GM12891 (cell line): Measurements from ENCODE around the gene SPDYE18.
"Not testable (repeated sequence)": the region's sequence is repeated elsewhere in the genome, so short reads cannot be mapped to it uniquely, and the experiment has no call there.

Source experiments
- DNase-seq: peaks from one replicate; pipeline ENCODE4 v3.0.0; 2011; ENCODE audit warnings: low spot score; ENCODE audit not compliant: insufficient read length
- FAIRE-seq: peaks from 2 replicates; lab custom pipeline; 2011; peaks lifted over from hg19 to GRCh38; lab: Jason Lieb, UNC

SPDYE18 gene

GRCh38 chr7:77008000-77008399 is 54.4 kb downstream of the SPDYE18 start:
- DNase-seq, FAIRE-seq: not testable (repeated sequence)

GRCh38 chr7:77006127-77007110 is 55.9 kb downstream of the SPDYE18 start:
- not testable (repeated sequence) for FAIRE-seq

GRCh38 chr7:77005461-77006057 is 56.8 kb downstream of the SPDYE18 start:
- not testable (repeated sequence) for FAIRE-seq

More at GRCh38 chr7:77006127-77007110, 55.9 kb downstream of the SPDYE18 start:
- DNase-seq, result not testable (repeated sequence)

GRCh38 chr7:77004151-77004550 is 58.2 kb downstream of the SPDYE18 start:
- not testable (repeated sequence) for DNase-seq, FAIRE-seq

More at GRCh38 chr7:77005461-77006057, 56.8 kb downstream of the SPDYE18 start:
- not testable (repeated sequence) for DNase-seq

- not testable (repeated sequence) for FAIRE-seq, DNase-seq
These were observed 59.1 kb downstream of the SPDYE18 start for GRCh38 chr7:77003241-77003640.

GRCh38 chr7:77002678-77003233 is 59.6 kb downstream of the SPDYE18 start:
- not testable (repeated sequence) for DNase-seq, FAIRE-seq

- not testable (repeated sequence) for DNase-seq, FAIRE-seq
These were observed 60.3 kb downstream of the SPDYE18 start for GRCh38 chr7:77002104-77002503.
